ENCODE data around the gene LHX6. TPM values are rescaled to one million over a fixed set of nuclear protein-coding genes. Genes with fewer than 3 reads are reported as not detected.

The LHX6 gene
- total and polyA plus RNA-seq, 2 of the 13 experiments (the other 11 are each of a cell fraction or from before 2014, with no cell fraction given) = 1.1 to 1.3 TPM

DNA sequence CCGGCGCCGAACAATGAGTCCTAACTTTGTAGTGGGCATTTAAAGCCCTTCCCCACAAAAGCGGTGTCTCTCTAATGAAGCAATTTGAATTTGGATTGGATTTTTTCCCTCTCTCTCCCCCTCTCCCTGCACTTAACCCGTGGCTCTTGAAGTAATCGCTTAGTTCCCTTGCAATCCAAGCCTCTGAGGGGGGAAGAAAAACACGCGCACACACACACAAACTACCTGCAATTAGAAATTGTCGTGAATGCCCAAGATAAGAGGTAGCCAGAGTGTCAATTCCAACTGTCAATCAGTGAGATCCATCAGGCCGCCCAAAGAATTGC lies 1.2 kb downstream of the LHX6 start:
- BruUV-seq (replicated peaks) = no TSS peak
- in situ Hi-C loops (cut with HindIII; ENCODE audit: extremely low pct_ligation_motif_present, low pct_unique_long_range_greater_than_20kb) = no loop called here
- TF ChIP-seq MTF2 (CRISPR knock-in tag; IDR thresholded peaks at IDR 0.05; ENCODE audit: borderline replicate concordance) = 0 out of 2 replicates have a peak, but pooled peaks have one; percentile 16
- TF ChIP-seq, protein P1, sequence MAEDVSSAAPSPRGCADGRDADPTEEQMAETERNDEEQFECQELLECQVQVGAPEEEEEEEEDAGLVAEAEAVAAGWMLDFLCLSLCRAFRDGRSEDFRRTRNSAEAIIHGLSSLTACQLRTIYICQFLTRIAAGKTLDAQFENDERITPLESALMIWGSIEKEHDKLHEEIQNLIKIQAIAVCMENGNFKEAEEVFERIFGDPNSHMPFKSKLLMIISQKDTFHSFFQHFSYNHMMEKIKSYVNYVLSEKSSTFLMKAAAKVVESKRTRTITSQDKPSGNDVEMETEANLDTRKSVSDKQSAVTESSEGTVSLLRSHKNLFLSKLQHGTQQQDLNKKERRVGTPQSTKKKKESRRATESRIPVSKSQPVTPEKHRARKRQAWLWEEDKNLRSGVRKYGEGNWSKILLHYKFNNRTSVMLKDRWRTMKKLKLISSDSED (CRISPR knock-in tag; IDR thresholded peaks at IDR 0.05) = no peak
- Histone ChIP-seq H3K27me3 (ENCODE audit: control insufficient read depth in 1 of 2, insufficient read depth in 2 of 2, low read length in 2 of 2) (peaks cover 15 to 86% of the 10 kb centered on the region in 2 experiments), H3K4me1 (ENCODE audit: insufficient read depth, low read length) (peaks cover 6% of the 10 kb centered on the region; the same call in 1 of the 2 replicates), H4K20me1 (ENCODE audit: insufficient read depth, low read length) (no peaks in the 10 kb centered on the region), H3K4me3 (replicated peaks in 1 of 3; ENCODE audit: insufficient read depth in 1 of 3, low read depth in 2 of 3, low read length in 3 of 3) (no peak overlapping the region), H3K9me3 (ENCODE audit: low read length) (no peaks in the 10 kb centered on the region), H3K27ac (ENCODE audit: extremely low read length, insufficient read depth, low read length) (no peak overlapping the region), H3K4me2 (ENCODE audit: low read depth, low read length) (peak overlapping the region; percentile 23; the same call in 1 of the 2 replicates), H3K9ac (ENCODE audit: insufficient read depth, low read depth, low read length) (no peak overlapping the region), H3K36me3 (replicated peaks in 1 of 2; ENCODE audit: control insufficient read depth in 1 of 2, insufficient read depth in 2 of 2, low read length in 2 of 2) (no peaks in the 10 kb centered on the region), H3K79me2 (ENCODE audit: insufficient read depth, low read length) (no peaks in the 10 kb centered on the region), H2AFZ (ENCODE audit: low read length) (no peak overlapping the region)
- ChIA-PET POLR2A (no interaction called here), CTCF (ENCODE audit: low intra/inter-chr PET ratio, low total read pairs) (interaction anchor here (1.3 kb wide), 1 partner anchor 103 kb away, joined by 3 read pairs; no protein-coding TSS in a partner anchor)
- FAIRE-seq = no peak
- intact Hi-C loops (cut with micrococcal nuclease; ENCODE audit: unreplicated experiment) = no loop called here
- no peak for ATAC-seq
- no peak for DNase-seq (ENCODE audit: low spot score)
- 41% methylated on average over 10 of the region's 10 CpGs for WGBS (ENCODE audit: low lambda C conversion rate)

DNA sequence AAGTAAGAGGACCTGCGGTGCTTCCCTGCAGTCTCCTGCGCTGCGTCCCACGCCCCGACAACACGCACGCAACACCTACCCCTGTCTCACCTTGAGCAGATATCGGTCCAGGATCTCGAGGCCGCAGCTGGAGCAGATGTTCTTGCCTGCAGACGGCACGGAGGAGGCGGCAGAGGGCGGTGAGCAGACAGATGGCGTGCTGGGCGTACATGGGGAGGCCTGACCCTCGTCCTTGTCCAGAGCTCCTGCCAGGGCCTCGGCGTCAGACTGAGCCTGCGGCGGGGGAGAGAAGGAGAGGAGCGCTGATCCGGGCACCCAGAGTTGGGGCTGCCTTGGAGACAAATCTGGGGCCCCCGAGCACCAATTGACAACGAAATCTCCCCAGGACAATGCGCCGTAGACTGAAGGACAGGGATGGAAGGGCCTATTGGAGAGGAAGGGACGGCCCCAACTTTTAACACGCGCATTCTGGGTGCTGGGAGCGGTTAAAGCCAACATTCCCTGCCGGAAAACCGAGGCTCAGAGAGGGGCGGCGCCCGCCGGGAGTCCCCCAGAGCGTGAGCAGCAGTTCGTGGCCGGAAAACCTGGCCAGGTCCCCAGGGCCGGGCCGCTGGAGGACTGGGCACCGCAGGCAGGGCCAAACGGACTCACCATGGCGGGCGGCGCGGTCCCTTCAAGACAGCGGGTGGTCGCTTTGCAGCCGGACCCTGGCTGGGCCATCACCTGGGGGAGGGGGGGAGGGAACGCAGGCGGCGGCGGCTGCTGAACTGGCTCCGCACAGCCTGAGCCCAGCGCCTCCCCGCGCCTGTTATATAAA lies 1.8 kb downstream of the LHX6 start:
- intact Hi-C loops (cut with micrococcal nuclease; ENCODE audit: unreplicated experiment) = no loop called here
- no peak overlapping the region for H3K4me2 ChIP-seq (ENCODE audit: low read depth, low read length)

More for the DNA sequence above, 1.8 kb downstream of the LHX6 start:
- in situ Hi-C loops (cut with HindIII; ENCODE audit: extremely low pct_ligation_motif_present, low pct_unique_long_range_greater_than_20kb) = no loop called here
- Histone ChIP-seq H3K27me3 (ENCODE audit: control insufficient read depth in 1 of 2, insufficient read depth in 2 of 2, low read length in 2 of 2) (peaks cover 15 to 87% of the 10 kb centered on the region in 2 experiments), H3K4me1 (ENCODE audit: insufficient read depth, low read length) (peaks cover 7% of the 10 kb centered on the region), H3K36me3 (replicated peaks in 1 of 2; ENCODE audit: control insufficient read depth in 1 of 2, insufficient read depth in 2 of 2, low read length in 2 of 2) (no peaks in the 10 kb centered on the region), H4K20me1 (ENCODE audit: insufficient read depth, low read length) (no peaks in the 10 kb centered on the region), H3K79me2 (ENCODE audit: insufficient read depth, low read length) (no peaks in the 10 kb centered on the region), H3K9ac (ENCODE audit: insufficient read depth, low read depth, low read length) (no peak overlapping the region), H3K27ac (ENCODE audit: extremely low read length, insufficient read depth, low read length) (no peak overlapping the region), H3K9me3 (ENCODE audit: low read length) (no peaks in the 10 kb centered on the region), H3K4me3 (replicated peaks in 1 of 3; ENCODE audit: insufficient read depth in 1 of 3, low read depth in 2 of 3, low read length in 3 of 3) (no peak overlapping the region), H2AFZ (ENCODE audit: low read length) (no peak overlapping the region)
- FAIRE-seq (no peak), DNase-seq (ENCODE audit: low spot score) (no peak), ATAC-seq (no peak)
- ChIA-PET POLR2A (no interaction called here), CTCF (ENCODE audit: low intra/inter-chr PET ratio, low total read pairs) (interaction anchor here (1.3 kb wide), 1 partner anchor 102 kb away, joined by 3 read pairs; no protein-coding TSS in a partner anchor)
- no TSS peak for BruUV-seq (replicated peaks)
- WGBS (ENCODE audit: low lambda C conversion rate) = 62% methylated on average over 50 of the region's 59 CpGs
- TF ChIP-seq ZNF713 (CRISPR knock-in tag; IDR thresholded peaks at IDR 0.05) (no peak), HNRNPLL (IDR thresholded peaks at IDR 0.05; ENCODE audit: low read depth, low read length, poor library complexity, severe bottlenecking) (peak; percentile 11), HOXA9 (CRISPR knock-in tag; IDR thresholded peaks at IDR 0.05; ENCODE audit: borderline replicate concordance) (0 out of 2 replicates have a peak, but pooled peaks have one; percentile 11)

All from HepG2 (cell line).